NAMALWA (cell line): ENCODE data around the gene BMPR1A.

Source experiments
- DNase-seq: peaks from one replicate; pipeline ENCODE4 v3.0.0-alpha.2; 2015; ENCODE audit warnings: low spot score

Gene BMPR1A

GRCh38 chr10:86756511-86757112 lies at the start of gene BMPR1A:
BMPR1A (plus strand) TSS chr10:86756619; CDS start chr10:86876019, 119,400 bp downstream.
- no peak for DNase-seq

DNA sequence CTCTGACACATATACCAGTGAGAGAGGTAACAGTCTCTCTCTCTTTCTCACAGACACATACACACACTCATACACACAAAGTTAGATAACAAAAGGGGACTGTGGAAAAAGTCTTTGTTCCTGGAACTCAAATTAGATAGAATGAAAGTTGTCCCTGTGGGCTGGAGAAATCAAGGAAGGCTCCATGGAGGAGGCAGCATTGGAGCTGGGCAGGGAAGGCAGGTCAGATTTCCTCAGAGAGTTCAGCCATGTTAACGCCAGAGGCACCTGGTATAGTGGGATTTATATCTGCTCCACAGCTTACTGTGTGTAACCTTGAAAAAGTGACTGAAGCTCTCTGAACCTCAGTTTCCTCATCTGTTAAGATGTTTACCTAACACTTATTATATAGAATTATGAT lies 49.4 kb upstream of the BMPR1A start:
- no peak for DNase-seq

DNA sequence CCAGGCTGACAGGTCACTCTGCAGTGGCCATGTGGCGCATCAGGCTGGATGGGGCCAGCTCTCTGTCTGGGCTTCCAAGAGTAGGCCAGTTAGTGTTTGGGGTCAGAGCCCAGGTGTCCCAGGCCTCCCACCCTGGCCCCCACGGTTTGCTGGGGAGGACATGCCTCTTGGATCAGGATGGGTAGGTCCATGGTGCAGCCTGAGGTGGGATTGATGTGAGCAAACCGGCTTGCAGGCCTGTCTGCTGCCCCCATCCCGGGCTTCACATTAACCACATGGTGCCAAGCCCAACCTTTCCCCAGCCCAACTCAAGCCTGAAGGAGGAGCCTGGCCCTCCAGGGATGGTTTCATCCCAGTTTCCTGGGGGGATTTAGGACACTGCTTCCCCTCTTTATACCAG lies 48.9 kb upstream of the BMPR1A start:
- no peak for DNase-seq

GRCh38 chr10:86708068-86708782 lies 48.2 kb upstream of the BMPR1A start:
- DNase-seq: no peak

DNA sequence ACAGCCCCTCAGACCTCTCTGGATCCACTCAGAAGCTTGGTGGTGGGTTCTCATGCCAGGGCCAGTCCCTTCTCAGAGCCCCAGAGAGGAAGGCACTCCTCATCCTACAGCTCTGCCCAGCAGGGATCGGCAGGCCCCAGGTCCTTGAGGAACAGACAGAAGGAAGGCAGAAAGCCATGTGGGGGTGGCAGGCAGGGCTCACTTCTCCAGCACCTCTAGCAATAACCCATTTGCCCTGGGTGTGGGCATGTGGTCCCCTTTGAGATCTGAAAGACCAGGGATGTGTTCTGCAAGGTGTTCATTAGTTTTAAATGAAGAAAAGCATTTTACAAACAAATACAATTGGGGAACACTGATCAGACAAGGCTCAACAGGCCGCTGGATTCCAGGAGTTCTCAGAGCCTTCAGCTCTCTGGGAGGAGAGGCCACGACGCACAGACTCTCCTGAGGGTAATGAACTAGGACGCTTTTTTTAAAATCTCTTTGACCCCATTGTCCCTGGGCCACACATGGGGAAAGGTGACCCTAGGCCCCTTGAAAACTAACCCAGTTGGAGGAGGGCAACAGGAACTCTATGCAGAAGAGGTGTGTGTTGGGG lies 47.5 kb upstream of the BMPR1A start:
- no peak for DNase-seq

DNA sequence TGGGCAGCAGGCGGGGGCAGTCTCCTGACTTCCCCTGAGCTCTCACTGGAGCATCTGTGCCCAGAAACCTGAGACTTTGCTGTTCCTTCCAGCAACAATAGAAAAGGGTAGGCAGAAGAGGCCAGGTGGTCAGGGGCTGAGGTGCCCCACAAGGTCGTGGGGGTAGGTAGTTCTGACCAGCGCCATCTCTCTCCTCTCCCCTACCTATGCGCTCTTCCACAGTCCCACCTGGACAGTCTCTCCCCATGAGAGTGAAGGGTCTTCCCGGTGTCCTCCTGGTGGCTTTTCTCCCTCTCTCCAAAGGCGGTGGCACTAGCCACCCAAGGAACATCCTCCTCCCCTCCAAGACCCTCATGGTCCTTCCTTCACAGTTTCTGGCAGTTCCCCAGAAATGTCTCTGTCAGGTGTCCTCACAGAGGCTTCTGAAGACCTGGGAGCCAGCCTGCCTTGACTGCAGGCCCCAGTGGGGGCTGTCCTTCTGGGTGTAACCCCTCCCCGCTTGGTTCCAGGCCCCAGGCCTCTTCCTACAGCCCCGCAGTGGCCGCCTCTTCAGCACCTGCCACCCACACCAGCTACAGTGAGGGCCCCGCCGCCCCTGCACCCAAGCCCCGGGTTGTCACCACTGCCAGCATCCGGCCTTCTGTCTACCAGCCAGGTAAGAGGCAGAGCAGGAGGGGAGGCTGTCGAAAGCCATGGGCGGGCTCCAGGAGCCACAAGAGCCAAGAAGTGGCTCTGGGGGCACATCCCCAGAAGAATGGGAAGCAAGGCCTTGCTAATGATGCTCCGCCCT lies 46.8 kb upstream of the BMPR1A start:
- DNase-seq: no peak

DNA sequence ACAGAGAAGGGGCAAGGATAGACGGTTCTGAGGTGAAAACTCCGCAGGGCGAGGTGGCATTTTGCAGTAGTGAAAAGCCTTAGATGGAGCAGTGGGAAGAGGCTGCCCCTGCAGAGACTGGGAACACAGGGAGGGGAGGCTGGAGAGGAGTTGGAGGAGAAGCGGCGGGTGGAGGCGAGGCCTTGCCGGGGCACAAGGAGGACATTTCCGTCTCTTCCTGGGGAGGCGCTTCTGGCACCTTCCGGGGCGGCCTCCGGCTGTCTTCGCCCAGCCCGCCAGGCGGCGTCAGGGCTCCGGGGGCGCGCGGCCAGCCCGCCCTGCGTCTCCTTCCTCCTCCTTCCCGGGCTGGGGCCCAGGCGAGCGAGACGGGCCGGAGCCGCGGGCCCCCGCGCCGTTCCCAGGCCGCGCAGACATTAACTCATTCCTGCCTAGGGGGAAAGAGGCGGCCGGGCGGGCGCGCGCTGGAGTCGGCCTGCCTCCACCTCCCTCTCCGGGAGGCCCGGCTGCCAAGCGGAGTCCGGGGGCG lies 45.4 kb upstream of the BMPR1A start:
- peak; percentile 88 for DNase-seq

DNA sequence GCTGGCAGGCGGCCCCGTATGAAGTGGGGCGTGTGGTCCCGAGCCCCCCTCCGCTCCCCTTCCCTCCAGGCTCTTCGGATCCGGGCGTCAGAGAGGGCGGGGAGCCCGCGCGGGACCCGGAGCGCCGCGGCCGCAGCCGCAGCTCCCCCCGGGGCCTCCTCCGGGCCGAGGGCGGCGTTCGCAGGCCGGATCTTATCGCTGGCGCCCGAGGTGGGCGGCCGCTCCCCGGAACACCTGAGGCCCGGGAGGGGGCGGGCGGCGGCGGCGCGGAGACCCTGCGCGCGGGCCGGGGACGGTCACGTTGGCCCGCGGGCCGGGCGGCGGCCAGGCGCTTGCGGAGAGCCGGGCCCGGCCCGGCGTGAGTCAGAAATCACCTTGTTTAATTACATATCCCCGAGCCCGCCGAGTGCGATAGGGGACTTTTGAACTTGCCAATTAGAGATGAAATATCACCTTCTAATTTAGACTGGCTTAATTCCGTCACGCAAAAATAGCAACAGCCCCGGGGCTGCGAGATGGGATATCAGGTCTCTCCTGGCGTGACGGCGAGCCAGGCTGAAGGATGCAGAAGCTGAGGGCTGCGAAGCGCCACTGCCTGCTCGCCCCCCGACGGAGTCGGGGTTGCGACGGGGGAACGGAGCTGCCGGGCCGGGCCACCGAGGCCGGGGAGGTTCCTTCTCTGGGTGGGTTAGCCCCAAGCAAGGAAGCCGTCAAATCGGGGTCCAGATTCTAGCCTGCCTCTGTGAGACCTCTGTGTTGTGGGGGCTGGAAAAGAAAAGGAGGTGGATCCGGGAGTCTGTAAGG lies 44.7 kb upstream of the BMPR1A start:
- no peak for DNase-seq

- DNase-seq: peak; percentile 92
These were observed 44.1 kb upstream of the BMPR1A start for GRCh38 chr10:86712317-86712707.

DNA sequence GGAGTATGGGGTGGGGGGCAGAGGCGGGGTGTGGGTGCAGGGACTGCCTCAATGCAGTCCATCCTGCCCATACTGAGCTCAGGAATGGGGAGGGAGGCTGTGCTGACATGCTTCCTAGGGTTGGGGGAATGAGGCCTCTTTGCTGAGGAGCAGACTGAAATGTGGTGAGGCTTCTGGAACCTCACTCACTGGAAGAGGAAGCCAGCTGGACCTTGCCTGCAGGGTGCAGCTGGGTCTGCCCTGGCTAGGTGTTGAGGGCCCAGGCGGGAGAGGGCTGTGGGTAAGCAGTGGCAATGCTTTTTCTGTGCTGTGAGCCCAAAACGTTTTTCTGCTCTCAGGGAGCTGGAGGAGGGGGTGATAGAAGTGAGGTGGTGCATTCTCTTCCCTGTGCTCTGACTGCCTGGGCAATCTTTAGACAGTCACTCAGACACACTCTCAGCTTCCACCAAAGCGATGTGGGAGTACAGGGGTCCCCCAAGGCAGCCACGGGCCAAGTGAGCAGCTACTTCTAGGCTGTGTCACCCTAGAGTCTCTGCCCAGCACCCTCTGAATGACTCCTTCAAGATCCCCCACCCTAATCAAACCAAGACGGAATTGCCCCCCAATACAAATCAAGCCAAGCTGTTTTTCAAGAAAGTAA lies 41.1 kb upstream of the BMPR1A start:
- no peak for DNase-seq

GRCh38 chr10:86715836-86716235 lies 40.6 kb upstream of the BMPR1A start:
- DNase-seq: no peak

- no peak for DNase-seq
These were observed 40.0 kb upstream of the BMPR1A start for GRCh38 chr10:86716466-86716865.

DNA sequence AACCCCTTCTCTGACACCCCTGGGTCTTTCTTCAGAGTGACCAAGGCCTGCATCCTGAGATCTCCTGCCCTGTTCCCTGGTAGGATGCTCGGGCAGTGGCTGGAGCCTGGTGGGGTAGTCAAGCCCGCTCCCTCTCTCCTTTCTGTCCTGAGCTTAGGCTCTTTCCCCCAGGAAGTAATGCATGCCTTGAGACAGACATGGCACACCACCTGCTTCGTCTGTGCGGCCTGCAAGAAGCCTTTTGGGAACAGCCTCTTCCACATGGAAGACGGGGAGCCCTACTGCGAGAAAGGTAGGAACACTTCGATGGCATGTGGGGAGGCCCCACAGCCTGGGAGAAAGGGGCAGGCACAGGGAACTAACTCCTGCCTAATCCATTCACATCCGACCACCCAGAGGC lies 37.9 kb upstream of the BMPR1A start:
- no peak for DNase-seq

GRCh38 chr10:86721232-86721631 lies 35.2 kb upstream of the BMPR1A start:
- no peak for DNase-seq

DNA sequence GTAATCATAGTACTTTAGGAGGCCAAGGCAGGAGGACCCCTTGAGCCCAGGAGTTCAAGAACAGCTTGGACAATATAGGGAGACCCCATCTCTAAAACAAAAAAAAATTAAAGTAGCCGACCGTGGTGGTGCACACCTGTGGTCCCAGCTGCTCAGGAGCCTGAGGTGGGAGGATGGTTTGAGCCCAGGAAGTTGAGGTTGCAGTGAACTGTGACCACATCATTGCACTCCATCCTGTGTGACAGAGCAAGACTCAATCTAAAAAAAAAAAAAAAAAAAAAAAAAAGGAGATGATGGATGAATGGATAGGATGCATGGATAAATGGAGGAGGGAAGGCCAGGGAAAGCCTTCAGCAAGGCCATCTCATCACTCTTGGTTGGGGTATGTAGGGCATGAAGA lies 33.4 kb upstream of the BMPR1A start:
- DNase-seq: no peak

DNA sequence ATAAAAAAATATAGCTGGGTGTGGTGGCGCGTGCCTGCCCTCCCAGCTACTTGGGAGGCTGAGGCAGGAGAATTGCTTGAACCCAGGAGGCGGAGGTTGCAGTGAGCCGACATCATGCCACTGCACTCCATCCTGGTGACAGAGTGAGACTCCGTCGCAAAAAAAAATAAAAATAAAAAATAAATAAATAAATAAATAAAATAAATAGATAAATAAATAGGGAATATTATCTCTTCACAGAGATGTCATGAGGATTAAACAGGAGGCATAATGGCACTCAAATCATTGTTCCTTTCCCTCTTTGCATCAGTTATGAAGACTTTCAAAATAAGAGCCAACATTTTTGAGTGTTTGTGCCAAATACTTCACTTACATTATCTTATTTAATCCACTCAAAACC lies 32.0 kb upstream of the BMPR1A start:
- no peak for DNase-seq

GRCh38 chr10:86725980-86726676 lies 30.3 kb upstream of the BMPR1A start:
- DNase-seq: no peak

GRCh38 chr10:86726677-86726999 lies 29.8 kb upstream of the BMPR1A start:
- DNase-seq: no peak

- DNase-seq: no peak
These were observed 28.9 kb upstream of the BMPR1A start for GRCh38 chr10:86727470-86727869.

- DNase-seq: no peak
These were observed 28.4 kb upstream of the BMPR1A start for GRCh38 chr10:86728056-86728455.

DNA sequence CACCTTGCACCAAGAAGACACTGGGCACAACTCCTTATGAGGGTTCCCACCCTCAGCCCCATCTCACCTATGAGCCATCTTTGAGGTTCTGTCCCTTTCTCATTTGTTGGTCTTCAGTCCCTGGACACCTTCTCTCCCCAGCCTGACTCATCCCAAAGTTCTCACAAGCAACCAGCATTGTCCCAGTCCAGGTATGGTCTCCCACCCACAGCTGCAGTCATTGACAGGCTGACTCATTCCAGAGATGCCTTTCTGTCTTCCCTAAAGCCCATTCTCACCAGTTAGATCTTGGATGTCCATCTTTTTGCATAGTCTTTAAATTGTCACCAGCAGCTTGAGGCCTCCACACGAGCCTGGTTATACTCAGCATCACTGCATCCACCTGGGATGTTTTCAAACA lies 26.7 kb upstream of the BMPR1A start:
- no peak for DNase-seq
